OCI-LY1 (cell line): ENCODE measurements around the gene CDC42BPB.

Experiments used
- H2AFZ ChIP-seq: fragments of 200-600 bp; sonication (generic), shearing (Covaris generic); 2 replicates; pipeline ENCODE4 v1.6.0; 2014; ENCODE audit warnings: antibody characterized with exemption, mild to moderate bottlenecking, low read length
- H3F3A ChIP-seq: fragments of 200-600 bp; sonication (generic), shearing (Covaris generic); 2 replicates; pipeline ENCODE4 v1.6.0; 2014; ENCODE audit warnings: mild to moderate bottlenecking, antibody characterized with exemption, low read length, moderate library complexity; ENCODE audit not compliant: insufficient read depth
- H3K27ac ChIP-seq: fragments of 200-600 bp; sonication (generic); 2 replicates; pipeline ENCODE4 v1.5.1; 2014; ENCODE audit warnings: low read length, mixed run types, mild to moderate bottlenecking, low read depth; ENCODE audit not compliant: poor library complexity, severe bottlenecking
- H3K27me3 ChIP-seq: fragments of 200-600 bp; sonication (generic); 2 replicates; pipeline ENCODE4 v1.6.0; 2014; ENCODE audit warnings: antibody characterized with exemption, mild to moderate bottlenecking, low read length, moderate library complexity; ENCODE audit not compliant: insufficient read depth
- H3K36me3 ChIP-seq: fragments of 200-600 bp; sonication (generic); 2 replicates; pipeline ENCODE4 v1.6.1; 2014; ENCODE audit warnings: mild to moderate bottlenecking, antibody characterized with exemption, low read length, moderate library complexity, mixed read lengths; ENCODE audit not compliant: insufficient read depth
- H3K4me1 ChIP-seq: fragments of 200-600 bp; sonication (generic); 2 replicates; pipeline ENCODE4 v1.5.1; 2014; ENCODE audit warnings: mild to moderate bottlenecking, low read length, moderate library complexity; ENCODE audit not compliant: insufficient read depth, severe bottlenecking
- H3K4me2 ChIP-seq: fragments of 200-600 bp; sonication (generic), shearing (Covaris generic); 2 replicates; pipeline ENCODE4 v1.6.1; 2014; ENCODE audit warnings: low read length
- H3K4me3 ChIP-seq: fragments of 200-600 bp; sonication (generic); 2 replicates; pipeline ENCODE4 v1.5.1; 2014; ENCODE audit warnings: low read length, low read depth, mild to moderate bottlenecking, mixed read lengths; ENCODE audit not compliant: poor library complexity, severe bottlenecking
- H3K79me2 ChIP-seq: fragments of 200-600 bp; shearing (Covaris generic); 2 replicates; pipeline ENCODE4 v1.6.1; 2016; ENCODE audit warnings: mixed run types, low read length, mixed read lengths; ENCODE audit not compliant: insufficient read depth
- H3K9ac ChIP-seq: fragments of 200-600 bp; sonication (generic), shearing (Covaris generic); 2 replicates; pipeline ENCODE4 v1.6.1; 2014; ENCODE audit warnings: mild to moderate bottlenecking, low read length, mixed read lengths
- H3K9me2 ChIP-seq: fragments of 200-600 bp; sonication (generic), shearing (Covaris generic); 2 replicates; pipeline ENCODE4 v1.6.1; 2014; ENCODE audit warnings: low read depth, mild to moderate bottlenecking, low read length, mixed read lengths
- H3K9me3 ChIP-seq: fragments of 200-600 bp; shearing (Covaris generic); 2 replicates; pipeline ENCODE4 v1.6.1; 2014; ENCODE audit warnings: low read length, mixed read lengths
- H4K20me1 ChIP-seq: fragments of 200-600 bp; sonication (generic), shearing (Covaris generic); 2 replicates; pipeline ENCODE4 v1.6.0; 2016; ENCODE audit warnings: mild to moderate bottlenecking, low read length; ENCODE audit not compliant: insufficient read depth
- EZH2 ChIP-seq: fragments of 200-600 bp; sonication (generic), shearing (Covaris generic); IDR thresholded peaks from 2 replicates; pipeline ENCODE4 v1.8.0; 2017; ENCODE audit warnings: borderline replicate concordance, mixed run types, mild to moderate bottlenecking, antibody characterized with exemption, low read length, moderate library complexity, mixed read lengths
- TF ChIP-seq, protein P1 (sequence below): fragments of 200-600 bp; sonication (generic), shearing (Covaris generic); IDR thresholded peaks from 2 replicates; pipeline ENCODE4 v1.5.1; 2017; ENCODE audit warnings: mild to moderate bottlenecking, antibody characterized with exemption, low read length, moderate library complexity, mixed read lengths

CDC42BPB gene

DNA sequence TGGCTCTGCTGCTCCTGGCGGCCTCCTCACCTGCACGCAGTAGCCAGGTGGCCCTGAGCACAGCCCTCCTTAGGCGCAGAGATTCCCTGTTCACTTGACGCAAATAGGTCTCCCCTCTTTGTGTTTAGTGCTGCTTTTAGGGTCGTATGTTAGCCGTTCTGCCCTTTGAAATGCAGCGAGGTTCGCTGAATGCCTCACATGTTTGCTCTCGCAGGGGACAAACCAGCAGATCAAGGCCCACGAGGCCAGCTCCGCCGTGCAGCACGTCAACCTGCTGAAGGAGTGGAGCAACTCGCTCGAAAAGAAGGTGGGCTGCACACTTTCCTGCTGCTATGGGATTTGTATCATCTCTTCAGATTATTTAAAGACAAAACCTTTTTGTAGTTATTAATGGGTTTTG, 166.2 kb downstream of the CDC42BPB start:
- Histone ChIP-seq H3K36me3 (peaks cover 10% of the 10 kb centered on the region), H3K27me3 (no peaks in the 10 kb centered on the region), H3K9me2 (no peaks in the 10 kb centered on the region), H2AFZ (no peak overlapping the region), H3K4me2 (no peak overlapping the region), H3K4me3 (no peak overlapping the region), H3K9ac (no peak overlapping the region), H3F3A (no peaks in the 10 kb centered on the region), H3K4me1 (no peaks in the 10 kb centered on the region), H4K20me1 (no peaks in the 10 kb centered on the region), H3K9me3 (no peaks in the 10 kb centered on the region), H3K27ac (no peak overlapping the region), H3K79me2 (no peaks in the 10 kb centered on the region)
- no peak for TF ChIP-seq EZH2
- TF ChIP-seq, protein P1, sequence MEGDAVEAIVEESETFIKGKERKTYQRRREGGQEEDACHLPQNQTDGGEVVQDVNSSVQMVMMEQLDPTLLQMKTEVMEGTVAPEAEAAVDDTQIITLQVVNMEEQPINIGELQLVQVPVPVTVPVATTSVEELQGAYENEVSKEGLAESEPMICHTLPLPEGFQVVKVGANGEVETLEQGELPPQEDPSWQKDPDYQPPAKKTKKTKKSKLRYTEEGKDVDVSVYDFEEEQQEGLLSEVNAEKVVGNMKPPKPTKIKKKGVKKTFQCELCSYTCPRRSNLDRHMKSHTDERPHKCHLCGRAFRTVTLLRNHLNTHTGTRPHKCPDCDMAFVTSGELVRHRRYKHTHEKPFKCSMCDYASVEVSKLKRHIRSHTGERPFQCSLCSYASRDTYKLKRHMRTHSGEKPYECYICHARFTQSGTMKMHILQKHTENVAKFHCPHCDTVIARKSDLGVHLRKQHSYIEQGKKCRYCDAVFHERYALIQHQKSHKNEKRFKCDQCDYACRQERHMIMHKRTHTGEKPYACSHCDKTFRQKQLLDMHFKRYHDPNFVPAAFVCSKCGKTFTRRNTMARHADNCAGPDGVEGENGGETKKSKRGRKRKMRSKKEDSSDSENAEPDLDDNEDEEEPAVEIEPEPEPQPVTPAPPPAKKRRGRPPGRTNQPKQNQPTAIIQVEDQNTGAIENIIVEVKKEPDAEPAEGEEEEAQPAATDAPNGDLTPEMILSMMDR, result no peak

GRCh38 chr14:102889615-102890014, 167.7 kb downstream of the CDC42BPB start:
- peaks cover 5% of the 10 kb centered on the region for H3K36me3 ChIP-seq
- H3K4me1 ChIP-seq, result no peaks in the 10 kb centered on the region
- no peak overlapping the region for H2AFZ ChIP-seq
- no peaks in the 10 kb centered on the region for H4K20me1 ChIP-seq
- no peak overlapping the region for H3K4me3 ChIP-seq
- no peaks in the 10 kb centered on the region for H3F3A ChIP-seq
- no peaks in the 10 kb centered on the region for H3K9me2 ChIP-seq
- H3K27me3 ChIP-seq, result no peaks in the 10 kb centered on the region
- no peak overlapping the region for H3K4me2 ChIP-seq
- no peak overlapping the region for H3K9ac ChIP-seq
- H3K79me2 ChIP-seq, result no peaks in the 10 kb centered on the region
- TF ChIP-seq EZH2, result no peak
- TF ChIP-seq, protein P1, result no peak
- no peaks in the 10 kb centered on the region for H3K9me3 ChIP-seq
- no peak overlapping the region for H3K27ac ChIP-seq

DNA sequence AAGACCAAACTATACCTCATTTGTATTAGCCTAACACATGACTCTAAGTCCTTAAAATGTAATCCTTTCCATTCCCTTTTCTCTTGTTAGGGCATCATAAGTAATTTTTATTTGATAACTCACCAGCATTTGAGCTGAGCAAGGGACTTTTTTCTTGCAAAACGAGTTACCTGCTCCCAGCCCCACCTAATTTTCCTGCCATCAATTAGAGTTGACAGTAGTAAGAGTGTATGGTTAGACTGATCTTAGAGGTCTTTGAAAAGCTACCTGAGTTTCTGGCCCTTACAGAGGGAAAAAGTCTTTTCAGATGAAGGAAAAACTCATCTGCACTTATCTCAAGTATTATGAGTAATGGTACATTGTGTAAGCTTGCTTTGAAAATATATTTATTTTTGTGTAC, 168.6 kb downstream of the CDC42BPB start:
- Histone ChIP-seq H3K4me3 (no peak overlapping the region), H3K36me3 (peaks cover 4% of the 10 kb centered on the region; the same call in 1 of the 2 replicates), H2AFZ (no peak overlapping the region), H3K27ac (no peak overlapping the region), H3K79me2 (no peaks in the 10 kb centered on the region), H3K9me2 (no peaks in the 10 kb centered on the region), H3K4me2 (no peak overlapping the region), H3K27me3 (no peaks in the 10 kb centered on the region), H3K9me3 (no peaks in the 10 kb centered on the region), H3K4me1 (no peaks in the 10 kb centered on the region), H3F3A (no peaks in the 10 kb centered on the region), H3K9ac (no peak overlapping the region), H4K20me1 (no peaks in the 10 kb centered on the region)
- TF ChIP-seq, protein P1, result no peak
- no peak for TF ChIP-seq EZH2
